ENCODE data around the gene ROR1.

Gene ROR1

DNA sequence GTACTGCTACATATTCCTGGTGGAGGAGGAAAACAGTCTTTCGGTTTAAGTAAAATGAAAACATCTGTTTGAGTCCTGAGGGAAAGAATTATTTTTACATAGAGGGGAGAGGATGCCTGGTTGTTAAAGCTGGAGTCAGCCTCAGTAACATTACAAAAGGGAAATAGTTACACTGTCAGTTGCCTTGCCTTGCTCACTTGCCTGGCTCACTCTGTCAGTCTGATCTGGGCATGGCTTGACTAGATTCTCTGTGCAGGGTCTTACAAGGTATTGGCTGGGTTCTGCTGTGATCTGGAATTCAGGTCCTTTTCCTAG, 421.2 kb downstream of the ROR1 start:
- H3K4me3 ChIP-seq (ENCODE audit: control insufficient read depth, low read depth, low read length): no peak overlapping the region
- DNase-seq (ENCODE audit: low read depth): peak; percentile 42
- TF ChIP-seq, protein P1, sequence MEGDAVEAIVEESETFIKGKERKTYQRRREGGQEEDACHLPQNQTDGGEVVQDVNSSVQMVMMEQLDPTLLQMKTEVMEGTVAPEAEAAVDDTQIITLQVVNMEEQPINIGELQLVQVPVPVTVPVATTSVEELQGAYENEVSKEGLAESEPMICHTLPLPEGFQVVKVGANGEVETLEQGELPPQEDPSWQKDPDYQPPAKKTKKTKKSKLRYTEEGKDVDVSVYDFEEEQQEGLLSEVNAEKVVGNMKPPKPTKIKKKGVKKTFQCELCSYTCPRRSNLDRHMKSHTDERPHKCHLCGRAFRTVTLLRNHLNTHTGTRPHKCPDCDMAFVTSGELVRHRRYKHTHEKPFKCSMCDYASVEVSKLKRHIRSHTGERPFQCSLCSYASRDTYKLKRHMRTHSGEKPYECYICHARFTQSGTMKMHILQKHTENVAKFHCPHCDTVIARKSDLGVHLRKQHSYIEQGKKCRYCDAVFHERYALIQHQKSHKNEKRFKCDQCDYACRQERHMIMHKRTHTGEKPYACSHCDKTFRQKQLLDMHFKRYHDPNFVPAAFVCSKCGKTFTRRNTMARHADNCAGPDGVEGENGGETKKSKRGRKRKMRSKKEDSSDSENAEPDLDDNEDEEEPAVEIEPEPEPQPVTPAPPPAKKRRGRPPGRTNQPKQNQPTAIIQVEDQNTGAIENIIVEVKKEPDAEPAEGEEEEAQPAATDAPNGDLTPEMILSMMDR (conservative IDR thresholded peaks at IDR 0.05; ENCODE audit: control insufficient read depth, insufficient read depth, low read depth, low read length): no peak

DNA sequence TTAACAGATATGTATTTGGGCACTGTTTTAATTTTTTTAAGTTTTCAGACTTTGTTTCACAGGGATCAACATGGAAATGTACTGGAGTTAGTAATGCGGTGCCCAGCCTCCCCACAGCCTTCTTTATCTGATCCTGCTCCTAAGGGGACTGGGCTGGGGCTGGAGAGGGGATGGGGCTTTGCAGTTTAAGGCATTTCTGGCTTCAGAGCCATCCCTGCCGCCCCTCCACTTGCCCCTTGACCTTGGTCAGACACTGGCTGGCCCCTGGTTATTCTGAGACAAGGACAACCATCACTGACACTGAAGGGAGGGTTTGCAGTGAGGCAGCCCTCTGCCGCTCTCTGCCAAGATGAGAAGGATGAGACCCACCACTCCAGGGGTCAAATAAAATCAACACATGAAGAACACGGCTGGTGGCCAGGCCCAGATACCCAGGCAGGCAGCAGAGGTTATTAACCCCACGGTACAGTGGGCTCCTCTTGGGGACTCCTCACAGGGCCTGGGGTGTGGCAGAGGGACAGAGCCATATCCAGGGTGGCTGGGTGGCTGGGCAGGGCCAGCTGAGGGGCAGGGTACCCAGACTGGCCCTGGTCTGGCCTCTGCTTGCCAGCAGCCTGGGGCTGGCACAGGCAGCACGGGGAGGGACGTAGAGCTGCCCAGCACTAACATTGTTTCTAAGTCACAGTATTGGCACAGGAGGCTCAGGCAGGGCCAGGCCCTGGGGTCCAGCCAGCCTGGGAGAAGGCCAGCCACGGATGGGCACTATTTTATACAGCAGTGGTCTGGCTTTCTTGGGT, 422.5 kb downstream of the ROR1 start:
- DNase-seq (ENCODE audit: low read depth): no peak
- H3K4me3 ChIP-seq (ENCODE audit: control insufficient read depth, low read depth, low read length): no peak overlapping the region
- TF ChIP-seq, protein P1 (conservative IDR thresholded peaks at IDR 0.05; ENCODE audit: control insufficient read depth, insufficient read depth, low read depth, low read length): no peak

DNA sequence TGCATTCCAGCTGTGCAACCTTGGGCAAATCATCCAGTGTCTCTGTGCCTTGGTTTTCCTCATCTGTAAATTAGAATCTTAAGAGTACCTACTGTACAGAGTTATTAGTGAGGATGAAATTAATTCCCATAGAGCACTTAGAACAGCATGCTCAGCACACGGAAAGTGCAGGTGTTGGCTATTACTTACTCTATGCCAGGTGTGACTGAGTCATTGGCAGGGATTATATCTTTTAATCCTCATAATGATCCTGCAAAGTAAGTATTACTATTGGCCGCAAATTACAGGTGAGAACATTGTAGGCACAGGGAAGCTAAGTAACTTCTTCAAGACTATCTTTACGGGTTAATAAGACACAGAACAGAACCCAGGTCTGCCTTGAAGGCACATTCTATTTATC, 423.3 kb downstream of the ROR1 start:
- TF ChIP-seq, protein P1 (conservative IDR thresholded peaks at IDR 0.05; ENCODE audit: control insufficient read depth, insufficient read depth, low read depth, low read length): no peak
- DNase-seq (ENCODE audit: low read depth): no peak
- H3K4me3 ChIP-seq (ENCODE audit: control insufficient read depth, low read depth, low read length): no peak overlapping the region

DNA sequence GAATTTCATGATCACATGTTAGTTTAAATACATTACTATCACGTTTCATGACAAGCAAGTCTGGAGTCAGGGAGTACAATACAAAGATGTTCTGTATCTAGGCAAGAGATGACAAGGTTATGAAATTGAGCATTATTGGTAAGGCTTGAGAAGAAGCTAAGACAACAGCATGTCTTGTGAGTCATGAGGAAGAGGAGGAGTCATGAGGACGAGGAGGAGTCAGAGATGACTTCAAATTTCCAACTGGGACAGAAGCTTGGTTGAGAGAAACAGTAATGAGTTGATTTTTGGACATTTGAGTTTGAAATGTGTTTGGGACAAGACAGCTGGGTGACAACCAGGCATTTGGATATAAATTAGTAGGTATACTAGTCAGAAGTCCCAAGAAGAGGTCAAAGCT, 425.3 kb downstream of the ROR1 start:
- DNase-seq (ENCODE audit: low read depth): peak; percentile 43
- TF ChIP-seq, protein P1 (conservative IDR thresholded peaks at IDR 0.05; ENCODE audit: control insufficient read depth, insufficient read depth, low read depth, low read length): no peak
- no peak overlapping the region for H3K4me3 ChIP-seq (ENCODE audit: control insufficient read depth, low read depth, low read length)

DNA sequence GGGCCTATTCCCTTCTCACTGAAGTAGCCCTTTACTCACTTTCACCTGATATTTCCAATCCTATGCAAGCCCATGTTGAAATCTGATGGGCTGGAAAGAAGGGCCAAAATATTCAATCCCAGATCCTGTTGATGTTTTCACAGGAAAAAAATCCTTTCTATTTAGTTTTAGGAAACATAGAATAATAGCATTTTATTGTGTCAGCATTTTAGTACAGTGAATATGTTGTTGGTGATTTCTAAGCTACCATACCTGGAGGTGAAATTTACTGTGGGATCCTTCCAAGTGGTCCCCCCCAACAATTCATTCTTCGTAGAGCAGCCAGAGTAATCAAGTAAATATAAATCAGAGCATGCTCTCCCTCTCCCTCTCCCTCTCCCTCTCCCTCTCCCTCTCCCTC, 426.2 kb downstream of the ROR1 start:
- TF ChIP-seq, protein P1 (conservative IDR thresholded peaks at IDR 0.05; ENCODE audit: control insufficient read depth, insufficient read depth, low read depth, low read length): no peak
- DNase-seq (ENCODE audit: low read depth): no peak
- no peak overlapping the region for H3K4me3 ChIP-seq (ENCODE audit: control insufficient read depth, low read depth, low read length)

DNA sequence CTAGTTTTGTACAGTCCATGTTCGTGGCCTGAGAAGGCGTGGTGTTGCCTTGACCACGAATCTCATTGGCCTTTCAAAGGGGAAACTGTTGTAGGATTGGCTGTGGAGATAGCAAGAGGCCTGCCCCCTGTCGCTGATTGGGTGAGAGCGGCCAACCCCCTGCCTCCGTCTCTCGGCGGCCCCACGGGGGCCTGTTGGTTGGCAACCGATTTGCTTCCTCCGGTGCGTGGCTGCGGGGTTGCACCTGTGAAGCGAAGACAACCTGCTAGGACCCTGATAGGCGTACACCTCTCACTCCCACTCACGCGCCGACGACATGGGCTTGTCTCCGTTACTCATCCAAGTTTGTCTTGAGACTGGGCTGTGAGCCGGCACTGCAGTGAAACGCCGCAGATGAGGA, 429.6 kb downstream of the ROR1 start, which contains the start of gene UBE2U:
UBE2U (plus strand) TSS at position 204 of the 400 bp plus-strand sequence. CDS start 428 bp downstream, outside the sequence.
- no peak within 1 kb of the TSS for H3K4me3 ChIP-seq (ENCODE audit: control insufficient read depth, low read depth, low read length)
- TF ChIP-seq, protein P1 (conservative IDR thresholded peaks at IDR 0.05; ENCODE audit: control insufficient read depth, insufficient read depth, low read depth, low read length): no peak
- no peak for DNase-seq (ENCODE audit: low read depth)
